SK-N-SH (cell line): Measurements from ENCODE around the gene CTNNB1. TPM values are rescaled to one million over a fixed set of nuclear protein-coding genes. Genes with fewer than 3 reads are reported as not detected.

Source experiments
- CTCF ChIA-PET: fragments of 300-600, 350-600 bp; formaldehyde crosslinking; extraction: SDS; loops from one replicate; lab custom pipeline; 2021; lab: Yijun Ruan, JAX
- POLR2A ChIA-PET: fragments of 350-600 bp; sonication (Branson Sonifier 250); formaldehyde crosslinking; extraction: SDS; loops from one replicate; lab custom pipeline; 2020; ENCODE audit warnings: antibody characterized with exemption, inconsistent platforms; lab: Yijun Ruan, JAX
- DNase-seq: peaks from one replicate; pipeline ENCODE4 v3.0.0; 2012
- H2AFZ ChIP-seq: fragments of 200-600 bp; sonication (generic); 2 replicates; pipeline ENCODE4 v1.8.1; 2016; ENCODE audit warnings: antibody characterized with exemption, mild to moderate bottlenecking, low read depth
- H3F3A ChIP-seq: fragments of 200-600 bp; sonication (generic); replicated peaks from 2 replicates; pipeline ENCODE3; 2016; ENCODE audit warnings: antibody characterized with exemption, mild to moderate bottlenecking; ENCODE audit not compliant: insufficient read depth
- H3K27ac ChIP-seq, 2 experiments: fragments of 200-500 bp in 1 of 2; fragments of 200-600 bp in 1 of 2; sonication (Bioruptor generic) in 1 of 2; sonication (generic), shearing (Covaris generic) in 1 of 2; 2 replicates each; pipeline versions ENCODE4 v1.5.1 to v1.6.1; 2014 to 2016; ENCODE audit warnings: low read depth in 2 of 2, inconsistent platforms in 1 of 2, low read length in 1 of 2, mild to moderate bottlenecking in 1 of 2, mixed read lengths in 1 of 2
- H3K27me3 ChIP-seq: fragments of 200-600 bp; sonication (generic), shearing (Covaris generic); 2 replicates; pipeline ENCODE4 v1.6.1; 2016; ENCODE audit warnings: mixed run types; ENCODE audit not compliant: insufficient read depth
- H3K36me3 ChIP-seq, 2 experiments: fragments of 200-500 bp in 1 of 2; fragments of 200-600 bp in 1 of 2; sonication (Bioruptor generic) in 1 of 2; sonication (generic) in 1 of 2; replicated peaks in 1 of 2; 2 replicates each; pipeline versions ENCODE3 to v1.5.1; 2014 to 2016; ENCODE audit warnings: low read length in 1 of 2, mild to moderate bottlenecking in 1 of 2; ENCODE audit not compliant: insufficient read depth in 2 of 2, control insufficient read depth in 1 of 2
- H3K4me1 ChIP-seq, 2 experiments: fragments of 200-500 bp in 1 of 2; fragments of 200-600 bp in 1 of 2; sonication (Bioruptor generic) in 1 of 2; sonication (generic), shearing (Covaris generic) in 1 of 2; 2 replicates each; pipeline versions ENCODE4 v1.5.1 to v1.6.1; 2014 to 2016; ENCODE audit warnings: low read depth in 1 of 2, low read length in 1 of 2, mixed run types in 1 of 2; ENCODE audit not compliant: insufficient read depth in 2 of 2, control insufficient read depth in 1 of 2
- H3K4me2 ChIP-seq: fragments of 200-600 bp; sonication (generic), shearing (Covaris generic); 2 replicates; pipeline ENCODE4 v1.6.1; 2017; ENCODE audit warnings: mixed run types
- H3K4me3 ChIP-seq, 2 experiments: fragments of 200-500 bp in 1 of 2; fragments of 200-600 bp in 1 of 2; sonication (Bioruptor generic) in 1 of 2; sonication (generic), shearing (Covaris generic) in 1 of 2; 2 replicates each; pipeline versions ENCODE4 v1.5.1 to v1.8.1; 2014 to 2016; ENCODE audit warnings: low read depth in 2 of 2, inconsistent platforms in 1 of 2, low read length in 1 of 2, mild to moderate bottlenecking in 1 of 2, mixed read lengths in 1 of 2, moderate library complexity in 1 of 2
- H3K79me2 ChIP-seq: fragments of 200-600 bp; sonication (generic); 2 replicates; pipeline ENCODE4 v1.8.1; 2017; ENCODE audit warnings: mild to moderate bottlenecking; ENCODE audit not compliant: insufficient read depth
- H3K9ac ChIP-seq: fragments of 200-600 bp; sonication (generic); 2 replicates; pipeline ENCODE4 v1.6.1; 2017; ENCODE audit warnings: mixed run types
- H3K9me2 ChIP-seq: fragments of 200-600 bp; sonication (generic); 2 replicates; pipeline ENCODE4 v1.6.1; 2017; ENCODE audit warnings: mixed run types
- H3K9me3 ChIP-seq: fragments of 200-600 bp; sonication (generic); 2 replicates; pipeline ENCODE4 v1.6.1; 2017; ENCODE audit warnings: mixed run types, mild to moderate bottlenecking, moderate library complexity
- H4K20me1 ChIP-seq: fragments of 200-600 bp; sonication (generic); 2 replicates; pipeline ENCODE4 v1.6.1; 2017; ENCODE audit warnings: mild to moderate bottlenecking, mixed run types; ENCODE audit not compliant: insufficient read depth
- CHD2 ChIP-seq: fragments of 150-350 bp; IDR thresholded peaks from 2 replicates; pipeline ENCODE4 v1.6.1; 2018; ENCODE audit warnings: low read length; ENCODE audit not compliant: partially characterized antibody
- EZH2phosphoT487 ChIP-seq: fragments of 200-600 bp; sonication (generic); IDR thresholded peaks from 2 replicates; pipeline ENCODE4 v1.6.1; 2017; ENCODE audit warnings: low read depth, mixed run types, mild to moderate bottlenecking, antibody characterized with exemption, moderate library complexity, borderline replicate concordance
- FOXJ3 ChIP-seq: sonication (generic); formaldehyde crosslinking; IDR thresholded peaks from 2 replicates; pipeline ENCODE4 v1.5.1; 2020; ENCODE audit warnings: mild to moderate bottlenecking, missing genetic modification reagents
- GATA2 ChIP-seq: sonication (generic); formaldehyde crosslinking; IDR thresholded peaks from 2 replicates; pipeline ENCODE4 v1.5.0; 2020; ENCODE audit warnings: mild to moderate bottlenecking, missing genetic modification reagents
- MEF2A ChIP-seq: IDR thresholded peaks from 2 replicates; pipeline ENCODE4 v1.4.0; 2012; ENCODE audit warnings: low read depth, borderline replicate concordance
- NFIC ChIP-seq: IDR thresholded peaks from 2 replicates; pipeline ENCODE4 v1.4.0; 2012; ENCODE audit warnings: borderline replicate concordance
- NRF1 ChIP-seq: IDR thresholded peaks from 2 replicates; pipeline ENCODE4 v1.6.1; 2012; ENCODE audit warnings: low read depth, mild to moderate bottlenecking, low read length
- RAD21 ChIP-seq: IDR thresholded peaks from 2 replicates; pipeline ENCODE4 v1.6.1; 2012; ENCODE audit warnings: mild to moderate bottlenecking, low read length
- RCOR1 ChIP-seq: fragments of 150-350 bp; IDR thresholded peaks from 2 replicates; pipeline ENCODE4 v1.6.1; 2017; ENCODE audit warnings: antibody characterized with exemption, low read length
- RFX5 ChIP-seq: IDR thresholded peaks from 2 replicates; pipeline ENCODE4 v1.6.1; 2012; ENCODE audit warnings: mild to moderate bottlenecking, improper control_type of control experiment, low read length
- RXRA ChIP-seq: IDR thresholded peaks from 2 replicates; pipeline ENCODE4 v1.4.0; 2012; ENCODE audit warnings: low read depth, mild to moderate bottlenecking, borderline replicate concordance
- SMC3 ChIP-seq: IDR thresholded peaks from 2 replicates; pipeline ENCODE4 v1.6.1; 2012; ENCODE audit warnings: low read depth, low read length, improper control_type of control experiment
- TAF1 ChIP-seq: IDR thresholded peaks from 2 replicates; pipeline ENCODE4 v1.6.1; 2012; ENCODE audit warnings: low read depth, mild to moderate bottlenecking, low read length, moderate library complexity, borderline replicate concordance
- TEAD4 ChIP-seq: IDR thresholded peaks from 2 replicates; pipeline ENCODE4 v1.4.0; 2012; ENCODE audit warnings: mild to moderate bottlenecking, borderline replicate concordance; ENCODE audit not compliant: insufficient read depth
- YY1 ChIP-seq: IDR thresholded peaks from 2 replicates; pipeline ENCODE4 v1.4.0; 2012; ENCODE audit warnings: low read depth, mild to moderate bottlenecking
- WGBS: methylation state at CpG from one replicate; pipeline ENCODE4 v1.1.6; 2017; ENCODE audit warnings: low lambda C conversion rate; 5-methylcytosine and 5-hydroxymethylcytosine counted together
- polyA plus RNA-seq, 3 experiments: library from polyadenylated mRNA; depleted of rRNA; stranded (reverse); fragments of >200 nt; gene quantifications; 2 replicates each; pipeline ENCODE4 v1.2.3, GENCODE V29; 2012
- TF ChIP-seq, protein P1 (sequence below): IDR thresholded peaks from 2 replicates; pipeline ENCODE4 v1.4.0; 2012; ENCODE audit warnings: low read depth, borderline replicate concordance
- TF ChIP-seq, protein P2 (sequence below): IDR thresholded peaks from 2 replicates; pipeline ENCODE4 v1.6.1; 2012; ENCODE audit warnings: mild to moderate bottlenecking, low read depth, low read length, moderate library complexity
- TF ChIP-seq, protein P3 (sequence below): fragments of 150-350 bp; IDR thresholded peaks from 2 replicates; pipeline ENCODE4 v1.6.1; 2017; ENCODE audit warnings: antibody characterized with exemption, low read length, low read depth, borderline replicate concordance
- TF ChIP-seq, protein P4 (sequence below): IDR thresholded peaks from 2 replicates; pipeline ENCODE4; 2012
- TF ChIP-seq, protein P5 (sequence below): IDR thresholded peaks from 2 replicates; pipeline ENCODE4 v1.4.0; 2012; ENCODE audit warnings: low read depth, borderline replicate concordance

Gene CTNNB1
- polyA plus RNA-seq, 1 of the 3 experiments (the other 2 are of a cell fraction): 178 TPM

DNA sequence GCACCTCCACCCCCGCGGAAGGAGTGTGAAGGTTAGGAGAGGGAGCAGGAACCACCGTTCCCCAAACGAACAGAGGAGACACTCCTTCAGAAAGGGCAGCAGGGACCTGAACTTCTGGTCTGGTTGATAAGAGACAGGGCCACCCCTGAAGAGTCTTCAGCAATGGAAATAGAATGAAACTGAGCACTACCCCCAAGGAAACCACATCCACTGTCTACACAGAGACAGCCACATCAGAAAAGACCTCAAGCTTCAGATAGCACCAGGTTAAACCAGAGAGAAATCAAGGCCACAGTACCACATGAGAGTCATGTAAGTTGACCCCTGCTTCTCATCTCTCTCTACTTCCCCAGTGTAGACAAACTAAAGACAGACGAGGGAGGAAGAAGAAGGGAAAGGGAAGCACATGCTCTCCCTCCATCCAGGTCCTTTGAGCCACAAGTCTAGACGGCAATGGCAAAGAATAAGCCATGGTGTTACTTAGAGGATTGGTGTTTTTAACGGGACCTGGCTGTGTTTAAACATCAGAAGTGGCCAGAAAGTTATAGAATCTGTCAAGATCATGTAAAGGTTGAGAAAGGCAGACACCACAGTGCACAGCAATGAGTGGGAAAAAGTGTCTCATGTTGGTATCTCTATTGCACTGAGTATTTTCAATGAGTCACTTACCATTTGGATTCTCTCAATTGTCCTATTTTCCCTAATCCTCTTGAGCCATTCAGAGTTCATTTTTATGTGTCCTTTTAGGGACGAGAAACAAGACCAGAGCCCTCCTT, 31.4 kb upstream of the CTNNB1 start:
- DNase-seq: no peak
- POLR2A ChIA-PET: no interaction called here
- Histone ChIP-seq H3F3A (no peaks in the 10 kb centered on the region), H2AFZ (no peak overlapping the region), H3K4me1 (no peaks in the 10 kb centered on the region), H4K20me1 (no peaks in the 10 kb centered on the region), H3K9me3 (no peaks in the 10 kb centered on the region), H3K79me2 (no peaks in the 10 kb centered on the region), H3K27me3 (no peaks in the 10 kb centered on the region), H3K4me3 (no peak overlapping the region), H3K9ac (no peak overlapping the region)
- CTCF ChIA-PET: no interaction called here
- TF ChIP-seq NFIC (no peak), TEAD4 (no peak), GATA2 (no peak), RXRA (no peak), RAD21 (no peak), YY1 (no peak), SMC3 (no peak), CHD2 (no peak), MEF2A (no peak), EZH2phosphoT487 (no peak), RCOR1 (no peak), RFX5 (no peak), NRF1 (no peak), TAF1 (no peak), FOXJ3 (CRISPR knock-in tag) (no peak)
- TF ChIP-seq, protein P1, sequence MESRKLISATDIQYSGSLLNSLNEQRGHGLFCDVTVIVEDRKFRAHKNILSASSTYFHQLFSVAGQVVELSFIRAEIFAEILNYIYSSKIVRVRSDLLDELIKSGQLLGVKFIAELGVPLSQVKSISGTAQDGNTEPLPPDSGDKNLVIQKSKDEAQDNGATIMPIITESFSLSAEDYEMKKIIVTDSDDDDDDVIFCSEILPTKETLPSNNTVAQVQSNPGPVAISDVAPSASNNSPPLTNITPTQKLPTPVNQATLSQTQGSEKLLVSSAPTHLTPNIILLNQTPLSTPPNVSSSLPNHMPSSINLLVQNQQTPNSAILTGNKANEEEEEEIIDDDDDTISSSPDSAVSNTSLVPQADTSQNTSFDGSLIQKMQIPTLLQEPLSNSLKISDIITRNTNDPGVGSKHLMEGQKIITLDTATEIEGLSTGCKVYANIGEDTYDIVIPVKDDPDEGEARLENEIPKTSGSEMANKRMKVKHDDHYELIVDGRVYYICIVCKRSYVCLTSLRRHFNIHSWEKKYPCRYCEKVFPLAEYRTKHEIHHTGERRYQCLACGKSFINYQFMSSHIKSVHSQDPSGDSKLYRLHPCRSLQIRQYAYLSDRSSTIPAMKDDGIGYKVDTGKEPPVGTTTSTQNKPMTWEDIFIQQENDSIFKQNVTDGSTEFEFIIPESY: no peak
- TF ChIP-seq, protein P2, sequence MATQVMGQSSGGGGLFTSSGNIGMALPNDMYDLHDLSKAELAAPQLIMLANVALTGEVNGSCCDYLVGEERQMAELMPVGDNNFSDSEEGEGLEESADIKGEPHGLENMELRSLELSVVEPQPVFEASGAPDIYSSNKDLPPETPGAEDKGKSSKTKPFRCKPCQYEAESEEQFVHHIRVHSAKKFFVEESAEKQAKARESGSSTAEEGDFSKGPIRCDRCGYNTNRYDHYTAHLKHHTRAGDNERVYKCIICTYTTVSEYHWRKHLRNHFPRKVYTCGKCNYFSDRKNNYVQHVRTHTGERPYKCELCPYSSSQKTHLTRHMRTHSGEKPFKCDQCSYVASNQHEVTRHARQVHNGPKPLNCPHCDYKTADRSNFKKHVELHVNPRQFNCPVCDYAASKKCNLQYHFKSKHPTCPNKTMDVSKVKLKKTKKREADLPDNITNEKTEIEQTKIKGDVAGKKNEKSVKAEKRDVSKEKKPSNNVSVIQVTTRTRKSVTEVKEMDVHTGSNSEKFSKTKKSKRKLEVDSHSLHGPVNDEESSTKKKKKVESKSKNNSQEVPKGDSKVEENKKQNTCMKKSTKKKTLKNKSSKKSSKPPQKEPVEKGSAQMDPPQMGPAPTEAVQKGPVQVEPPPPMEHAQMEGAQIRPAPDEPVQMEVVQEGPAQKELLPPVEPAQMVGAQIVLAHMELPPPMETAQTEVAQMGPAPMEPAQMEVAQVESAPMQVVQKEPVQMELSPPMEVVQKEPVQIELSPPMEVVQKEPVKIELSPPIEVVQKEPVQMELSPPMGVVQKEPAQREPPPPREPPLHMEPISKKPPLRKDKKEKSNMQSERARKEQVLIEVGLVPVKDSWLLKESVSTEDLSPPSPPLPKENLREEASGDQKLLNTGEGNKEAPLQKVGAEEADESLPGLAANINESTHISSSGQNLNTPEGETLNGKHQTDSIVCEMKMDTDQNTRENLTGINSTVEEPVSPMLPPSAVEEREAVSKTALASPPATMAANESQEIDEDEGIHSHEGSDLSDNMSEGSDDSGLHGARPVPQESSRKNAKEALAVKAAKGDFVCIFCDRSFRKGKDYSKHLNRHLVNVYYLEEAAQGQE: no peak
- TF ChIP-seq, protein P3, sequence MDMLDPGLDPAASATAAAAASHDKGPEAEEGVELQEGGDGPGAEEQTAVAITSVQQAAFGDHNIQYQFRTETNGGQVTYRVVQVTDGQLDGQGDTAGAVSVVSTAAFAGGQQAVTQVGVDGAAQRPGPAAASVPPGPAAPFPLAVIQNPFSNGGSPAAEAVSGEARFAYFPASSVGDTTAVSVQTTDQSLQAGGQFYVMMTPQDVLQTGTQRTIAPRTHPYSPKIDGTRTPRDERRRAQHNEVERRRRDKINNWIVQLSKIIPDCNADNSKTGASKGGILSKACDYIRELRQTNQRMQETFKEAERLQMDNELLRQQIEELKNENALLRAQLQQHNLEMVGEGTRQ: no peak
- TF ChIP-seq, protein P4, sequence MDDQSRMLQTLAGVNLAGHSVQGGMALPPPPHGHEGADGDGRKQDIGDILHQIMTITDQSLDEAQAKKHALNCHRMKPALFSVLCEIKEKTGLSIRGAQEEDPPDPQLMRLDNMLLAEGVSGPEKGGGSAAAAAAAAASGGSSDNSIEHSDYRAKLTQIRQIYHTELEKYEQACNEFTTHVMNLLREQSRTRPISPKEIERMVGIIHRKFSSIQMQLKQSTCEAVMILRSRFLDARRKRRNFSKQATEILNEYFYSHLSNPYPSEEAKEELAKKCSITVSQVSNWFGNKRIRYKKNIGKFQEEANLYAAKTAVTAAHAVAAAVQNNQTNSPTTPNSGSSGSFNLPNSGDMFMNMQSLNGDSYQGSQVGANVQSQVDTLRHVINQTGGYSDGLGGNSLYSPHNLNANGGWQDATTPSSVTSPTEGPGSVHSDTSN: no peak
- TF ChIP-seq, protein P5, sequence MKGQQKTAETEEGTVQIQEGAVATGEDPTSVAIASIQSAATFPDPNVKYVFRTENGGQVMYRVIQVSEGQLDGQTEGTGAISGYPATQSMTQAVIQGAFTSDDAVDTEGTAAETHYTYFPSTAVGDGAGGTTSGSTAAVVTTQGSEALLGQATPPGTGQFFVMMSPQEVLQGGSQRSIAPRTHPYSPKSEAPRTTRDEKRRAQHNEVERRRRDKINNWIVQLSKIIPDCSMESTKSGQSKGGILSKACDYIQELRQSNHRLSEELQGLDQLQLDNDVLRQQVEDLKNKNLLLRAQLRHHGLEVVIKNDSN: no peak
- TF ChIP-seq, all 33 proteins: peak for 0
- no peaks in the 10 kb centered on the region for H3K36me3 ChIP-seq
- WGBS: 33% methylated on average over 8 of the region's 8 CpGs
- H3K27ac ChIP-seq: no peak overlapping the region
- H3K9me2 ChIP-seq: no peaks in the 10 kb centered on the region
- H3K4me2 ChIP-seq: no peak overlapping the region
